Neural progenitor cell (in vitro differentiated cells): ENCODE measurements around the gene GAGE2A.

Source experiments
- EZH2 ChIP-seq: fragments of 200-600 bp; sonication (generic); IDR thresholded peaks from 2 replicates; pipeline ENCODE4 v1.6.1; 2017; ENCODE audit warnings: antibody characterized with exemption, mild to moderate bottlenecking, moderate library complexity
- EZH2phosphoT487 ChIP-seq: fragments of 200-600 bp; sonication (generic); IDR thresholded peaks from 2 replicates; pipeline ENCODE4 v1.6.1; 2017; ENCODE audit warnings: antibody characterized with exemption
- TF ChIP-seq, protein P1 (sequence below): fragments of 200-600 bp; sonication (generic); IDR thresholded peaks from 2 replicates; pipeline ENCODE4 v1.5.1; 2017; ENCODE audit warnings: antibody characterized with exemption, mild to moderate bottlenecking

GRCh38 chrX:49610718-49611310, 21.5 kb downstream of the GAGE2A start:
- TF ChIP-seq, protein P1, sequence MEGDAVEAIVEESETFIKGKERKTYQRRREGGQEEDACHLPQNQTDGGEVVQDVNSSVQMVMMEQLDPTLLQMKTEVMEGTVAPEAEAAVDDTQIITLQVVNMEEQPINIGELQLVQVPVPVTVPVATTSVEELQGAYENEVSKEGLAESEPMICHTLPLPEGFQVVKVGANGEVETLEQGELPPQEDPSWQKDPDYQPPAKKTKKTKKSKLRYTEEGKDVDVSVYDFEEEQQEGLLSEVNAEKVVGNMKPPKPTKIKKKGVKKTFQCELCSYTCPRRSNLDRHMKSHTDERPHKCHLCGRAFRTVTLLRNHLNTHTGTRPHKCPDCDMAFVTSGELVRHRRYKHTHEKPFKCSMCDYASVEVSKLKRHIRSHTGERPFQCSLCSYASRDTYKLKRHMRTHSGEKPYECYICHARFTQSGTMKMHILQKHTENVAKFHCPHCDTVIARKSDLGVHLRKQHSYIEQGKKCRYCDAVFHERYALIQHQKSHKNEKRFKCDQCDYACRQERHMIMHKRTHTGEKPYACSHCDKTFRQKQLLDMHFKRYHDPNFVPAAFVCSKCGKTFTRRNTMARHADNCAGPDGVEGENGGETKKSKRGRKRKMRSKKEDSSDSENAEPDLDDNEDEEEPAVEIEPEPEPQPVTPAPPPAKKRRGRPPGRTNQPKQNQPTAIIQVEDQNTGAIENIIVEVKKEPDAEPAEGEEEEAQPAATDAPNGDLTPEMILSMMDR: no peak
- TF ChIP-seq EZH2phosphoT487: no peak
- no peak for TF ChIP-seq EZH2
